Retina (tissue), 1 donor: ENCODE measurements around the gene IL32.

Experiments used
- DNase-seq: peaks from one replicate; pipeline ENCODE4 v3.0.0-alpha.2; 2016

IL32 gene

GRCh38 chr16:3065069-3065741 lies at the start of gene IL32:
Gene IL32, plus strand, starts transcription at chr16:3065640. Its CDS starts 172 bp downstream, at chr16:3065812.
- DNase-seq = no peak

GRCh38 chr16:3015865-3016521 lies 49.4 kb upstream of the IL32 start:
- DNase-seq = no peak

GRCh38 chr16:3017344-3017743 lies 48.1 kb upstream of the IL32 start:
- DNase-seq = no peak

- DNase-seq = peak; percentile 61
Measured at GRCh38 chr16:3017794-3018506, 47.5 kb upstream of the IL32 start, which contains the start of gene CLDN6. Gene CLDN6, minus strand, starts transcription at chr16:3018183. Its CDS starts 2,162 bp downstream, at chr16:3016021.

GRCh38 chr16:3019594-3020246 lies 45.7 kb upstream of the IL32 start:
- no peak for DNase-seq

- peak; percentile 74 for DNase-seq
Measured at GRCh38 chr16:3020247-3020603, 45.2 kb upstream of the IL32 start, which contains the start of gene TNFRSF12A. Gene TNFRSF12A, plus strand, starts transcription at chr16:3020368. Its CDS starts 30 bp downstream, at chr16:3020398.

GRCh38 chr16:3020604-3021448 lies 44.6 kb upstream of the IL32 start:
- DNase-seq = no peak

GRCh38 chr16:3021449-3022207 lies 43.8 kb upstream of the IL32 start:
- peak; percentile 77 for DNase-seq

- DNase-seq = no peak
Measured at GRCh38 chr16:3022208-3022683, 43.2 kb upstream of the IL32 start.

- no peak for DNase-seq
Measured at GRCh38 chr16:3022684-3023414, 42.6 kb upstream of the IL32 start.

- DNase-seq = no peak
Measured at GRCh38 chr16:3023415-3023668, 42.1 kb upstream of the IL32 start.

GRCh38 chr16:3023669-3024478 lies 41.6 kb upstream of the IL32 start, which contains the start of the genes HCFC1R1 and THOC6:
Gene HCFC1R1, minus strand, starts transcription at chr16:3023942. Its CDS starts 1 bp downstream, at chr16:3023941.
Gene THOC6, plus strand, starts transcription at chr16:3024035. Its CDS starts 292 bp downstream, at chr16:3024327.
- peak; percentile 98 for DNase-seq

GRCh38 chr16:3025032-3026002 lies 40.1 kb upstream of the IL32 start:
- no peak for DNase-seq

GRCh38 chr16:3026003-3026378 lies 39.4 kb upstream of the IL32 start:
- no peak for DNase-seq

GRCh38 chr16:3026609-3027488 lies 38.6 kb upstream of the IL32 start:
- no peak for DNase-seq

GRCh38 chr16:3027489-3027795 lies 38.0 kb upstream of the IL32 start:
- DNase-seq = no peak

- DNase-seq = peak; percentile 86
Measured at GRCh38 chr16:3027983-3028715, 37.3 kb upstream of the IL32 start.
